ENCODE measurements around the gene FAM107B. TPM values are rescaled to one million over a fixed set of nuclear protein-coding genes. Genes with fewer than 3 reads are reported as not detected.

FAM107B gene
- total RNA-seq, 4 donors from 2014 or later, result 7.3 to 15.6 (median 13.3) TPM

DNA sequence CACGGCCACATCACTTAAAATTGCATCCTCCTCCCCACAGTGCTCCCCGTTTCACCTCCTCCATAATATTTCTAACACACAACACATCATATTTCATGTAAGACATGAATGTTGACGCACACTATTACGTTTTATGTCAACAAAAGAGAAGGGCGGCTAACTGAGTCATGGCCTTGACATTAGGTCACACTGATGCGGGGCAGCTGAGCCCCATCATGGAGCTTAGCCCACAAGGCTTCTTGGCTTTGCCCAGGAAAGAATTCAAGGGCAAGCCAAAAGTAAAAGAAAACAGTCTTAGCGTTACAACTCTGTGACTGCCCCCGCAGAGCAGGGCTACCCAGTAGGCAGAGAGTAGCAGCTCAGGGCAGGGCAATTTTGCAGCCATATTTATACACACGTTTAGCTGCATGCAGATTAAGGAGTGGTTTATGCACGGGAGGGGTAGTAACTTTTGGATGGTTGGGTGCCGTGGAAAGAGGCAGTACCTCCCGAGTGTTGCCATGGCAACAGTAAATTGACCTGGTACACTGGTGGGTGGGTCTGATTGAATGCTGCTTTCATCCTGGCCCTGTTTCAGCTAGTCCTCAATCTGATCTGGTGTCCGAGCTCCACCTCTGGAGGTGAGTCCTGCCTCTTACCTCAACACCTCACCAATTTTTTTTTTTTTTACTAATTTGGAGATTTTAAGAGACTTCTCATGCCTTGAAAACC lies 287.8 kb downstream of the FAM107B start:
- no peaks in the 10 kb centered on the region for H3K27me3 ChIP-seq
- WGBS, 2 donors (ENCODE audit: low coverage in 1 of 2), result 31% methylated on average over 8 to 13 of the region's 13 CpGs
- no peaks in the 10 kb centered on the region for H3K36me3 ChIP-seq
- peaks cover 0 to 8% (median 0%) of the 10 kb centered on the region in 3 donors for H3K9me3 ChIP-seq
- no peak for ATAC-seq
- TF ChIP-seq EP300 (IDR thresholded peaks at IDR 0.05), result no peak
- TF ChIP-seq, protein P1, sequence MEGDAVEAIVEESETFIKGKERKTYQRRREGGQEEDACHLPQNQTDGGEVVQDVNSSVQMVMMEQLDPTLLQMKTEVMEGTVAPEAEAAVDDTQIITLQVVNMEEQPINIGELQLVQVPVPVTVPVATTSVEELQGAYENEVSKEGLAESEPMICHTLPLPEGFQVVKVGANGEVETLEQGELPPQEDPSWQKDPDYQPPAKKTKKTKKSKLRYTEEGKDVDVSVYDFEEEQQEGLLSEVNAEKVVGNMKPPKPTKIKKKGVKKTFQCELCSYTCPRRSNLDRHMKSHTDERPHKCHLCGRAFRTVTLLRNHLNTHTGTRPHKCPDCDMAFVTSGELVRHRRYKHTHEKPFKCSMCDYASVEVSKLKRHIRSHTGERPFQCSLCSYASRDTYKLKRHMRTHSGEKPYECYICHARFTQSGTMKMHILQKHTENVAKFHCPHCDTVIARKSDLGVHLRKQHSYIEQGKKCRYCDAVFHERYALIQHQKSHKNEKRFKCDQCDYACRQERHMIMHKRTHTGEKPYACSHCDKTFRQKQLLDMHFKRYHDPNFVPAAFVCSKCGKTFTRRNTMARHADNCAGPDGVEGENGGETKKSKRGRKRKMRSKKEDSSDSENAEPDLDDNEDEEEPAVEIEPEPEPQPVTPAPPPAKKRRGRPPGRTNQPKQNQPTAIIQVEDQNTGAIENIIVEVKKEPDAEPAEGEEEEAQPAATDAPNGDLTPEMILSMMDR (IDR thresholded peaks at IDR 0.05), result no peak
- peak; percentile 66 for TF ChIP-seq POLR2AphosphoS5 (IDR thresholded peaks at IDR 0.05)
- H3K27ac ChIP-seq, result no peak overlapping the region
- peaks cover 0 to 19% (median 3%) of the 10 kb centered on the region in 3 donors for H3K4me1 ChIP-seq
- H3K4me3 ChIP-seq, result no peak overlapping the region

DNA sequence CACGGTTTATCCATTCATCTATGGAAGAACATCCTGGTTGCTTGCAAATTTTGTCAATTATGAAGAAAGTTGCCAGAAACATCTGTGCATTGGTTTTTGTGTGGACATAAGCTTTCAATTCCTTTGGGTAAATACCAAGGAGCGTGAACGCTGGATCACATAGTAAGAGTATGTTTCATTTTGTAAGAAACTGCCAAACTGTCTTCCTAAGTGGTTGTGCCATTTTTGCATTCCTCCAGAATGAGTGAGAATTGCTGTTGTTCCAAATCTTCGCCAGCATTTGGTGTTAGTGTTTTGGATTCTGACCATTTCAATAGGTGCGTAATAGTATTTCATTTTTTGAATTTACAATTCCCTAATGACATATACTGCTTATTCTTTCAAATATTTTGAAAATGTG lies 288.7 kb downstream of the FAM107B start:
- Histone ChIP-seq H3K4me1 (peaks cover 0 to 28% (median 3%) of the 10 kb centered on the region in 3 donors), H3K9me3 (peaks cover 0 to 8% (median 0%) of the 10 kb centered on the region in 3 donors), H3K4me3 (no peak overlapping the region), H3K27ac (no peak overlapping the region), H3K36me3 (no peaks in the 10 kb centered on the region), H3K27me3 (no peaks in the 10 kb centered on the region)
- no peak for ATAC-seq
- no peak for TF ChIP-seq POLR2A (IDR thresholded peaks at IDR 0.05)
- TF ChIP-seq, protein P1 (IDR thresholded peaks at IDR 0.05), result no peak
- no peak for TF ChIP-seq EP300 (IDR thresholded peaks at IDR 0.05)
- TF ChIP-seq POLR2AphosphoS5 (IDR thresholded peaks at IDR 0.05), result no peak
- 93 to 94% methylated on average over 4 to 5 of the region's 5 CpGs for WGBS, 2 donors (ENCODE audit: low coverage in 1 of 2)

DNA sequence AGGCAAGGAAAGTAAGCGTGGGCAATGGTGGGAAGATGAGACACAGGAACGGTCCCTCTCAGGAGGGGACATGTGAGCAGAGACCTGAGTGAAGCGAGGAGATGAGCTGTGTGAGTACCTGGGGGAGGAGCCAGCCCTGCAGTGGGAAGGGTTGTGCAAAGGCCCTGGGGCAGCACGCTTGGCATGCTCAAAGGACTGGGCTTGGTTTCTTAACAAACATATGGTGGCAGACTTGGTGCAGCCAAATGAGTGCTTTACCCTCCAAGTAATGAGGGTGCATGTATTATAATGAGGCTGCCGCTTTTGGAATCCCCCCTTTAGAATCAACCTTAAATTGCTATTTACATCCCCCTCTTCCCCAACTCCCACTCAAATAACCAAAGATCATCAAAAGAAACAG lies 291.3 kb downstream of the FAM107B start:
- no peak overlapping the region for H3K4me3 ChIP-seq
- TF ChIP-seq, protein P1 (IDR thresholded peaks at IDR 0.05), result no peak
- TF ChIP-seq EP300 (IDR thresholded peaks at IDR 0.05) (no peak), POLR2A (IDR thresholded peaks at IDR 0.05) (no peak), POLR2AphosphoS5 (IDR thresholded peaks at IDR 0.05) (no peak)
- WGBS, 2 donors (ENCODE audit: low coverage in 1 of 2), result 84 to 100% methylated on average over 2 to 5 of the region's 5 CpGs
- H3K9me3 ChIP-seq, result peaks cover 0 to 8% (median 0%) of the 10 kb centered on the region in 3 donors
- no peaks in the 10 kb centered on the region for H3K27me3 ChIP-seq
- no peaks in the 10 kb centered on the region for H3K36me3 ChIP-seq
- H3K4me1 ChIP-seq, result peaks cover 0 to 38% (median 3%) of the 10 kb centered on the region in 3 donors
- H3K27ac ChIP-seq, result no peak overlapping the region
- ATAC-seq, result no peak

DNA sequence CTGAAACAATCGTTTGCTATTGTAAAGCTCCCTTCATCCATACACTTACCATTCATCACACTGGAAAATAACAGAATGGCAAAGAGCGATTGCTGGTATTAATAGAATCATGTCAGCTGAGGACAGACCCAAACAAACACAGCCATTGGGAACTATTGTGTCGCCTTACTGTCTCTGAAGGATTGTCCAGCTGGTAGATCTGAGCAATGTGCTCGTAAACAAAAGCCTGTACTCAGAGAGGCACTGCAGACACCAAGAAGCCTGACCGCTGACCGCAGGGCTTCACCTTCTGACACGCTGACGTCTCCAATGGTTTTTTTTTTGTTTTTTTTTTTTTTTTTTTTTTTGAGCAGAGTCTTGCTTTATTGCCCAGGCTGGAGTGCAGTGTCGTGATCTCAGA lies 292.9 kb downstream of the FAM107B start:
- no peaks in the 10 kb centered on the region for H3K27me3 ChIP-seq
- WGBS, 2 donors (ENCODE audit: low coverage in 1 of 2), result 14 to 33% methylated on average over 9 of the region's 9 CpGs
- H3K36me3 ChIP-seq, result no peaks in the 10 kb centered on the region
- TF ChIP-seq, protein P1 (IDR thresholded peaks at IDR 0.05), result no peak
- TF ChIP-seq POLR2AphosphoS5 (IDR thresholded peaks at IDR 0.05) (no peak), EP300 (IDR thresholded peaks at IDR 0.05) (no peak), POLR2A (IDR thresholded peaks at IDR 0.05) (no peak)
- peak; percentile 34 for ATAC-seq
- peak overlapping the region in 2 of 4 donors; percentile 43 to 49 for H3K27ac ChIP-seq
- H3K4me1 ChIP-seq, result peaks cover 0 to 25% (median 0%) of the 10 kb centered on the region in 3 donors
- no peak overlapping the region for H3K4me3 ChIP-seq
- peaks cover 0 to 8% (median 0%) of the 10 kb centered on the region in 3 donors for H3K9me3 ChIP-seq

DNA sequence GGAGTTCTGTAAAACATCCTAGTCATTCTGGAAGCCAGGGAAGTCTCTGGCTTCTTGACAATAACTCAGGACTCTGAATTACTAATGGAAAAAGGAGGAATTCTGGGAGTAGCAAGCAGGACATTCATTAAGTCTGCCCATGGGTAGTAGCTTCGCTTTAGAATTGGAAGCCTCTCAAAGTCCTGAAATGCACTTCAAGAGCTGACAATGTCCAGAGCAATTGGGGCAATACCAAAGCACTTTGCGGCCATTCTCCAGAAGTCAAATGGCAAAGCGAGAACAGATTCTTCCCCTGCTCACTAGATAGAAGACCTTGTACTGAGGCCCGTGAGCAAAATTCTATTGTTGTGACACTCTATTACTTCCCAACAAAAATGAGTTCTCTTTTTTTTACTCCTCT lies 293.7 kb downstream of the FAM107B start:
- H3K27me3 ChIP-seq, result no peaks in the 10 kb centered on the region
- peak overlapping the region in 2 of 4 donors; percentile 43 to 44 for H3K27ac ChIP-seq
- TF ChIP-seq EP300 (IDR thresholded peaks at IDR 0.05) (no peak), POLR2A (IDR thresholded peaks at IDR 0.05) (no peak), POLR2AphosphoS5 (IDR thresholded peaks at IDR 0.05) (no peak)
- TF ChIP-seq, protein P1 (IDR thresholded peaks at IDR 0.05), result no peak
- H3K4me3 ChIP-seq, result no peak overlapping the region
- peaks cover 0 to 8% (median 0%) of the 10 kb centered on the region in 3 donors for H3K9me3 ChIP-seq
- H3K36me3 ChIP-seq, result no peaks in the 10 kb centered on the region
- 89 to 93% methylated on average over 4 of the region's 4 CpGs for WGBS, 2 donors (ENCODE audit: low coverage in 1 of 2)
- H3K4me1 ChIP-seq, result peaks cover 0 to 22% (median 0%) of the 10 kb centered on the region in 3 donors
- ATAC-seq, result no peak

Measured in gastroesophageal sphincter (tissue), 4 donors.